Lower leg skin (tissue), 4 donors: ENCODE measurements around the gene PLCE1. TPM values are rescaled to one million over a fixed set of nuclear protein-coding genes. Genes with fewer than 3 reads are reported as not detected.
"Not testable (repeated sequence)": the region's sequence is repeated elsewhere in the genome, so short reads cannot be mapped to it uniquely, and the experiment has no call there.

Source experiments
- DNase-seq, 2 donors: peaks; one replicate each; pipeline ENCODE4 v3.0.0-alpha.2; 2019; ENCODE audit warnings: low spot score in 2 of 2
- H3K4me3 ChIP-seq: fragments of 200-600 bp; sonication (generic); 2 replicates; pipeline ENCODE4 v1.5.1; 2017; ENCODE audit warnings: mild to moderate bottlenecking, low read depth; ENCODE audit not compliant: poor library complexity, severe bottlenecking
- CTCF ChIP-seq, 3 donors: fragments of 450-650 bp; IDR thresholded peaks; one replicate each; pipeline ENCODE4 v1.5.1; 2016; ENCODE audit warnings: antibody characterized with exemption in 3 of 3, mild to moderate bottlenecking in 3 of 3, moderate library complexity in 2 of 3
- POLR2A ChIP-seq, 2 donors: fragments of 450-650 bp; IDR thresholded peaks; one replicate each; pipeline ENCODE4 v1.6.1; 2016 to 2017; ENCODE audit warnings: antibody characterized with exemption in 2 of 2, mild to moderate bottlenecking in 1 of 2, moderate library complexity in 1 of 2
- WGBS, 2 donors: methylation state at CpG; one replicate each; pipeline ENCODE4 v1.1.5; 2018; 5-methylcytosine and 5-hydroxymethylcytosine counted together
- intact Hi-C: fragments of 100-400 bp; cut with DNase I; formaldehyde crosslinking; loops from one replicate; pipeline ENCODE4 v1.15.0; 2023; ENCODE audit warnings: low total_unique reads
- total RNA-seq, 4 donors: library from RNA; depleted of rRNA; stranded (reverse); fragments of >200 nt; gene quantifications; one replicate each; pipeline ENCODE4 v1.1.0, GENCODE V29; 2016

PLCE1 gene
- total RNA-seq, 4 donors from 2014 or later: 0.25 to 2.7 (median 1.1) TPM

- intact Hi-C loops: no loop called here
- TF ChIP-seq CTCF (IDR thresholded peaks at IDR 0.05): no peak
- TF ChIP-seq POLR2A (IDR thresholded peaks at IDR 0.05): no peak
- no peak overlapping the region for H3K4me3 ChIP-seq
- DNase-seq: no peak
- WGBS, 2 donors: 86 to 92% methylated on average over 5 of the region's 5 CpGs
Measured at GRCh38 chr10:93954726-93955363, 38.9 kb upstream of the PLCE1 start.

GRCh38 chr10:93958834-93959233 is 34.9 kb upstream of the PLCE1 start:
- intact Hi-C loops: no loop called here
- H3K4me3 ChIP-seq: no peak overlapping the region
- DNase-seq: no peak
- WGBS, 2 donors: 93 to 97% methylated on average over 6 of the region's 6 CpGs
- TF ChIP-seq CTCF (IDR thresholded peaks at IDR 0.05) (no peak), POLR2A (IDR thresholded peaks at IDR 0.05) (no peak)

GRCh38 chr10:93960988-93961387 is 32.7 kb upstream of the PLCE1 start:
- 94 to 97% methylated on average over 7 of the region's 7 CpGs for WGBS, 2 donors
- intact Hi-C loops, DNase-seq, H3K4me3 ChIP-seq: not testable (repeated sequence)

DNA sequence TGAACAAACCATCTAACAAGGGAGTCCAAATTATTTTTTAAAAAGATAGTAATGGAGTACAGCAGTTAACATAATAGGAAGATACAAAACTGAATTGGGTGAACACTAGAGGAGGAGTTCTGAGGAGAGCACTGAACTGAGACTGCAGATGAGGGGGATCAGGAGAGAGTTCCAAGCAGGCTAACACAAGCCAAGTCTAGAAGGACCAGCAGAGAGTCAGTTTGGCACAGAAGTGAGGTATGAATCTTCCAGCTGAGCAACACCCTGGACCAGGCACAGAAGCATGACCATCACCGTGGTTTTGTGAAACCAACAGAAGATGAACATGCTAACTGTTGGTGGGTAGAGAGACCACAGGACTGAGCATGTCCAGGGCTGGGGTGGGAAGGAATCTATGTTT is 30.8 kb upstream of the PLCE1 start:
- intact Hi-C loops: no loop called here
- WGBS, 2 donors: 76 to 81% methylated on average over 1 of the region's 1 CpG
- H3K4me3 ChIP-seq: no peak overlapping the region
- no peak for DNase-seq
- TF ChIP-seq POLR2A (IDR thresholded peaks at IDR 0.05) (no peak), CTCF (IDR thresholded peaks at IDR 0.05) (no peak)

DNA sequence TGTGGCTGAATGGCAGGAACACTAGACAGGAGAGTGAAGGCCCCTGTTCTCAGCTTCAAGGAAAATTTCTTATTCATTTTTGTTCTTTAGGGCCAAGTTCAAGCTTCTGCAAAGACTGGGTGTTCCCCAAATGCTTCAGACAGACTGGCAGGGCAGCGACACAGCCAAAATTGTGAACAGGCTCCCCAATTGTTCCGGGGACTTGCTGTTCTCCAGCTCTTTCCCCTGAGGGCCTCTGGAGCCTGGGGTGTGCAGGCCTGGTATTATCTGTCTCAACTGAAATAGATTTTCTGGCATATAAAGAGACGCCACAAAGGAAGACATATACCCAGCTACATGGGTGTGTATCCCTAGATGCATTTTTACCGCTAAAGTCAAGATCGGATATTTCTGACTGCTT is 30.3 kb upstream of the PLCE1 start:
- 61 to 86% methylated on average over 5 of the region's 5 CpGs for WGBS, 2 donors
- TF ChIP-seq CTCF (IDR thresholded peaks at IDR 0.05) (no peak), POLR2A (IDR thresholded peaks at IDR 0.05) (no peak)
- no peak for DNase-seq
- H3K4me3 ChIP-seq: no peak overlapping the region
- intact Hi-C loops: no loop called here

GRCh38 chr10:93965911-93966310 is 27.8 kb upstream of the PLCE1 start:
- H3K4me3 ChIP-seq: no peak overlapping the region
- no peak for TF ChIP-seq CTCF (IDR thresholded peaks at IDR 0.05)
- no peak for TF ChIP-seq POLR2A (IDR thresholded peaks at IDR 0.05)
- intact Hi-C loops: no loop called here
- no peak for DNase-seq
